SH-SY5Y (cell line): Measurements from ENCODE around the gene ZIC4.

Experiments used
- GATA2 ChIP-seq: IDR thresholded peaks from 2 replicates; pipeline ENCODE4 v1.6.1; 2011; ENCODE audit warnings: mild to moderate bottlenecking, low read depth, low read length
- GATA3 ChIP-seq: IDR thresholded peaks from 2 replicates; pipeline ENCODE4 v1.6.1; 2011; ENCODE audit warnings: low read depth, mild to moderate bottlenecking, low read length, moderate library complexity

Gene ZIC4

GRCh38 chr3:147412917-147413685 lies 6.8 kb upstream of the ZIC4 start:
- TF ChIP-seq GATA3 = no peak
- TF ChIP-seq GATA2 = no peak

GRCh38 chr3:147412261-147412916 lies 6.0 kb upstream of the ZIC4 start:
- TF ChIP-seq GATA2 = no peak
- TF ChIP-seq GATA3 = no peak

GRCh38 chr3:147411815-147412241 lies 5.5 kb upstream of the ZIC4 start:
- TF ChIP-seq GATA2 = no peak
- no peak for TF ChIP-seq GATA3

- TF ChIP-seq GATA3 (no peak), GATA2 (no peak)
These were observed 5.0 kb upstream of the ZIC4 start for GRCh38 chr3:147411238-147411814.

GRCh38 chr3:147410526-147411237 lies 4.3 kb upstream of the ZIC4 start:
- no peak for TF ChIP-seq GATA3
- TF ChIP-seq GATA2 = no peak

GRCh38 chr3:147410116-147410525 lies 3.8 kb upstream of the ZIC4 start:
- no peak for TF ChIP-seq GATA3
- no peak for TF ChIP-seq GATA2

- TF ChIP-seq GATA2 = no peak
- no peak for TF ChIP-seq GATA3
These were observed 3.1 kb upstream of the ZIC4 start, which contains the start of gene ZIC1 for GRCh38 chr3:147409143-147410115. Gene ZIC1, plus strand, starts transcription at chr3:147409365. Its CDS starts 748 bp downstream, at chr3:147410113.

- TF ChIP-seq GATA2 (no peak), GATA3 (no peak)
These were observed 2.1 kb upstream of the ZIC4 start for GRCh38 chr3:147408188-147409100.

GRCh38 chr3:147407498-147408187 lies 1.3 kb upstream of the ZIC4 start:
- TF ChIP-seq GATA3 (no peak), GATA2 (no peak)

- TF ChIP-seq GATA3 (no peak), GATA2 (no peak)
These were observed 763 bp upstream of the ZIC4 start for GRCh38 chr3:147407114-147407497.

GRCh38 chr3:147405231-147406027 lies 914 bp downstream of the ZIC4 start:
- TF ChIP-seq GATA3 (no peak), GATA2 (no peak)
